Panc1 (cell line): Measurements from ENCODE around the gene PKP1. TPM values are rescaled to one million over a fixed set of nuclear protein-coding genes. Genes with fewer than 3 reads are reported as not detected.

ENCODE experiments used
- ATAC-seq: fragments of 200-7000 bp; cut with Tn5 transposase; 2 replicates; pipeline ENCODE4 v1.9.1; 2020; ENCODE audit warnings: mild to moderate bottlenecking, moderate library complexity
- BruUV-seq: library from RNA; stranded (reverse); fragments of 400-500 nt; replicated peaks from 2 replicates; lab custom pipeline; 2021; lab: Mats Ljungman, UMichigan
- CTCF ChIA-PET: fragments of 300-600 bp; sonication (Branson Sonifier 250); formaldehyde crosslinking; loops from one replicate; lab custom pipeline; 2022; ENCODE audit warnings: antibody characterized with exemption; lab: Charles Lee
- POLR2A ChIA-PET: fragments of 300-600 bp; sonication (Branson Sonifier 250); formaldehyde crosslinking; loops from one replicate; lab custom pipeline; 2022; ENCODE audit warnings: antibody characterized with exemption; lab: Charles Lee
- DNase-seq: peaks from one replicate; pipeline ENCODE4 v3.0.0-alpha.2; 2010; ENCODE audit warnings: low read depth, low spot score
- H3K27ac ChIP-seq: 2 replicates; pipeline ENCODE4 v1.5.1; 2011; ENCODE audit warnings: mild to moderate bottlenecking, low read length, inconsistent platforms
- H3K27me3 ChIP-seq: fragments of 200-500 bp; sonication (Bioruptor generic); 2 replicates; pipeline ENCODE4 v1.6.0; 2014; ENCODE audit warnings: low read length, inconsistent platforms; ENCODE audit not compliant: control insufficient read depth, insufficient read depth
- H3K36me3 ChIP-seq: fragments of 200-500 bp; sonication (Bioruptor generic); 2 replicates; pipeline ENCODE4 v1.5.1; 2014; ENCODE audit warnings: inconsistent platforms, mild to moderate bottlenecking, low read length, moderate library complexity; ENCODE audit not compliant: control insufficient read depth, insufficient read depth
- H3K4me1 ChIP-seq: 2 replicates; pipeline ENCODE4 v1.5.1; 2011; ENCODE audit warnings: inconsistent platforms, mild to moderate bottlenecking, low read length, moderate library complexity; ENCODE audit not compliant: control insufficient read depth, insufficient read depth
- H3K4me3 ChIP-seq, 2 experiments: 2 replicates each; pipeline ENCODE4 v1.5.1; 2011 to 2012; ENCODE audit warnings: low read depth in 2 of 2, low read length in 2 of 2, mild to moderate bottlenecking in 2 of 2, inconsistent platforms in 1 of 2, moderate library complexity in 1 of 2
- H3K9me3 ChIP-seq: fragments of 200-500 bp; sonication (Bioruptor generic); 2 replicates; pipeline ENCODE4 v1.5.1; 2014; ENCODE audit warnings: low read depth, mild to moderate bottlenecking, inconsistent platforms, low read length, moderate library complexity; ENCODE audit not compliant: control insufficient read depth, insufficient read depth
- CTCF ChIP-seq: fragments of 450-650 bp; IDR thresholded peaks from 2 replicates; pipeline ENCODE4 v1.5.1; 2017; ENCODE audit warnings: mild to moderate bottlenecking
- POLR2AphosphoS5 ChIP-seq: IDR thresholded peaks from 2 replicates; pipeline ENCODE4 v1.6.1; 2012; ENCODE audit warnings: mild to moderate bottlenecking, low read depth, low read length, moderate library complexity
- REST ChIP-seq, 2 experiments: IDR thresholded peaks; 2 replicates each; pipeline ENCODE4 v1.6.1; 2011 to 2012; ENCODE audit warnings: low read depth in 2 of 2, control low read depth in 1 of 2, low read length in 1 of 2, mild to moderate bottlenecking in 1 of 2, moderate library complexity in 1 of 2; ENCODE audit not compliant: insufficient read depth in 1 of 2
- SIN3A ChIP-seq: IDR thresholded peaks from 2 replicates; pipeline ENCODE4 v1.6.1; 2012; ENCODE audit warnings: low read depth, mild to moderate bottlenecking, low read length, moderate library complexity, borderline replicate concordance; ENCODE audit not compliant: insufficient read depth
- TCF7L2 ChIP-seq: IDR thresholded peaks from 2 replicates; pipeline ENCODE4 v1.6.1; 2011; ENCODE audit warnings: mild to moderate bottlenecking, low read depth, low read length, inconsistent platforms
- in situ Hi-C: cut with HindIII; loops from 2 replicates; pipeline ENCODE4 v1.10.0; 2016; ENCODE audit warnings: low sequenced_read_pairs, low pct_unique_long_range_greater_than_20kb
- intact Hi-C: fragments of 100-400 bp; cut with micrococcal nuclease; formaldehyde crosslinking; loops from one replicate; pipeline ENCODE4 v1.10.0; 2022; ENCODE audit not compliant: unreplicated experiment
- total RNA-seq: library from RNA; stranded (reverse); gene quantifications from one replicate; pipeline ENCODE4 v1.2.1, GENCODE V29; 2021; ENCODE audit not compliant: unreplicated experiment

Gene PKP1
- total RNA-seq, 1 experiment from 2014 or later, result 0.44 TPM

GRCh38 chr1:201344206-201345080, 61.1 kb downstream of the PKP1 start:
- ATAC-seq, result no peak
- intact Hi-C loops (loop anchor here (5.0 kb wide), 1 partner anchor 92 kb away; no protein-coding TSS in a partner anchor), in situ Hi-C loops (no loop called here)
- POLR2A ChIA-PET, result no interaction called here
- no peak for TF ChIP-seq REST (IDR thresholded peaks at IDR 0.05; ENCODE audit: insufficient read depth in 1 of 2, low read depth in 2 of 2, low read length in 1 of 2)
- no peak for TF ChIP-seq CTCF
- no peak for TF ChIP-seq TCF7L2
- no peak for TF ChIP-seq SIN3A
- TF ChIP-seq POLR2AphosphoS5, result no peak
- Histone ChIP-seq H3K4me1 (no peaks in the 10 kb centered on the region), H3K4me3 (no peak overlapping the region), H3K27me3 (peaks cover 12% of the 10 kb centered on the region; the same call in 1 of the 2 replicates), H3K9me3 (no peaks in the 10 kb centered on the region), H3K27ac (no peak overlapping the region), H3K36me3 (no peaks in the 10 kb centered on the region)
- BruUV-seq, result no TSS peak
- DNase-seq, result no peak
- CTCF ChIA-PET, result no interaction called here

- ChIA-PET POLR2A (no interaction called here), CTCF (interaction anchor here (0.7 kb wide), 1 partner anchor 95 kb away, joined by 3 read pairs; no protein-coding TSS in a partner anchor)
- no peak for ATAC-seq
- peaks cover 11% of the 10 kb centered on the region; the same call in 1 of the 2 replicates for H3K27me3 ChIP-seq
- H3K36me3 ChIP-seq, result no peaks in the 10 kb centered on the region
- H3K9me3 ChIP-seq, result no peaks in the 10 kb centered on the region
- no TSS peak for BruUV-seq
- no peak for DNase-seq
- H3K4me1 ChIP-seq, result no peaks in the 10 kb centered on the region
- intact Hi-C loops (loop anchor here (5.0 kb wide), 1 partner anchor 93 kb away; no protein-coding TSS in a partner anchor), in situ Hi-C loops (no loop called here)
- no peak for TF ChIP-seq SIN3A
- no peak for TF ChIP-seq CTCF
- no peak for TF ChIP-seq REST (IDR thresholded peaks at IDR 0.05; ENCODE audit: insufficient read depth in 1 of 2, low read depth in 2 of 2, low read length in 1 of 2)
- no peak for TF ChIP-seq TCF7L2
- TF ChIP-seq POLR2AphosphoS5, result no peak
- no peak overlapping the region for H3K4me3 ChIP-seq
- no peak overlapping the region for H3K27ac ChIP-seq
Observed at GRCh38 chr1:201345081-201345355, 61.7 kb downstream of the PKP1 start.
